Activated T-helper 1 cell treated with anti-CD3 and anti-CD28 coated beads, Interleukin-2, amount 50 U/mL, for 16 hours (primary cell): ENCODE data around the gene TIMP1.

Experiments
- DNase-seq, 2 donors: peaks; one replicate each; pipeline ENCODE4 v3.0.0-alpha.2; 2020; ENCODE audit warnings: low read depth in 1 of 2, low spot score in 1 of 2

The TIMP1 gene

GRCh38 chrX:47633689-47634590 lies 51.7 kb downstream of the TIMP1 start:
- DNase-seq: no peak

- no peak for DNase-seq
Measured at GRCh38 chrX:47634871-47635575, 52.8 kb downstream of the TIMP1 start.
